Mesenchymal stem cell (in vitro differentiated cells and primary cell): Measurements from ENCODE around the gene RABGAP1L.

Source experiments
- DNase-seq: peaks from one replicate; pipeline ENCODE4 v3.0.0-alpha.2; 2013
- H2AFZ ChIP-seq: one replicate; pipeline ENCODE4 v1.6.1; 2013; ENCODE audit warnings: low read depth, mild to moderate bottlenecking, control low read depth, inconsistent platforms, low read length, moderate library complexity
- H2AK5ac ChIP-seq: 2 replicates; pipeline ENCODE4 v1.6.1; 2013; ENCODE audit warnings: low read length, moderate library complexity, mild to moderate bottlenecking, inconsistent platforms; ENCODE audit not compliant: severe bottlenecking
- H2BK120ac ChIP-seq: one replicate; pipeline ENCODE4 v1.6.1; 2013; ENCODE audit warnings: low read depth, mild to moderate bottlenecking, inconsistent platforms, low read length, moderate library complexity
- H2BK12ac ChIP-seq, 2 experiments: one replicate each; pipeline ENCODE4 v1.6.1; 2013; ENCODE audit warnings: inconsistent platforms in 2 of 2, low read length in 2 of 2, mild to moderate bottlenecking in 2 of 2, moderate library complexity in 2 of 2, control low read depth in 1 of 2
- H2BK15ac ChIP-seq: one replicate; pipeline ENCODE4 v1.6.1; 2013; ENCODE audit warnings: mild to moderate bottlenecking, low read depth, inconsistent platforms; ENCODE audit not compliant: poor library complexity, severe bottlenecking
- H2BK5ac ChIP-seq: 2 replicates; pipeline ENCODE4 v1.6.1; 2013; ENCODE audit warnings: low read depth, mild to moderate bottlenecking, low read length, control low read depth, inconsistent platforms; ENCODE audit not compliant: poor library complexity, severe bottlenecking
- H3K14ac ChIP-seq, 2 experiments: one replicate each; pipeline ENCODE4 v1.6.1; 2013; ENCODE audit warnings: inconsistent platforms in 2 of 2, low read length in 2 of 2, control low read depth in 1 of 2, mild to moderate bottlenecking in 1 of 2, moderate library complexity in 1 of 2
- H3K18ac ChIP-seq, 2 experiments: one replicate each; pipeline ENCODE4 v1.6.1; 2013; ENCODE audit warnings: inconsistent platforms in 2 of 2, low read length in 2 of 2, control low read depth in 1 of 2, low read depth in 1 of 2, mild to moderate bottlenecking in 1 of 2
- H3K23ac ChIP-seq, 2 experiments: one replicate each; pipeline ENCODE4 v1.6.1; 2013; ENCODE audit warnings: inconsistent platforms in 2 of 2, low read length in 2 of 2, mild to moderate bottlenecking in 2 of 2, moderate library complexity in 2 of 2, control low read depth in 1 of 2
- H3K27ac ChIP-seq: 2 replicates; pipeline ENCODE4 v1.5.1; 2013; ENCODE audit warnings: mild to moderate bottlenecking, moderate library complexity, low read length, control low read depth, inconsistent platforms; ENCODE audit not compliant: poor library complexity, severe bottlenecking
- H3K27me3 ChIP-seq, 2 experiments: 2 replicates each; pipeline versions ENCODE4 v1.6.1 to v1.7.0; 2013; ENCODE audit warnings: low read length in 2 of 2, mild to moderate bottlenecking in 2 of 2, moderate library complexity in 2 of 2, control low read depth in 1 of 2, inconsistent platforms in 1 of 2; ENCODE audit not compliant: control insufficient read depth in 1 of 2, insufficient read depth in 1 of 2
- H3K36me3 ChIP-seq, 2 experiments: 2 replicates each; pipeline versions ENCODE4 v1.6.1 to v1.7.0; 2013; ENCODE audit warnings: low read length in 2 of 2, control low read depth in 1 of 2, inconsistent platforms in 1 of 2, low read depth in 1 of 2, mild to moderate bottlenecking in 1 of 2; ENCODE audit not compliant: insufficient read depth in 2 of 2, control insufficient read depth in 1 of 2
- H3K4ac ChIP-seq, 2 experiments: one replicate each; pipeline ENCODE4 v1.6.1; 2013; ENCODE audit warnings: inconsistent platforms in 2 of 2, low read length in 2 of 2, mild to moderate bottlenecking in 2 of 2, moderate library complexity in 2 of 2, control low read depth in 1 of 2, low read depth in 1 of 2
- H3K4me1 ChIP-seq: 2 replicates; pipeline ENCODE4 v1.6.1; 2013; ENCODE audit warnings: low read depth, low read length, control low read depth; ENCODE audit not compliant: control insufficient read depth, insufficient read depth
- H3K4me2 ChIP-seq: 2 replicates; pipeline ENCODE4 v1.6.1; 2013; ENCODE audit warnings: low read length, mild to moderate bottlenecking, inconsistent platforms; ENCODE audit not compliant: poor library complexity, severe bottlenecking
- H3K4me3 ChIP-seq, 2 experiments: 2 replicates each; pipeline versions ENCODE4 v1.5.1 to v1.7.0; 2013; ENCODE audit warnings: low read length in 2 of 2, mild to moderate bottlenecking in 2 of 2, control low read depth in 1 of 2, low read depth in 1 of 2; ENCODE audit not compliant: insufficient read depth in 1 of 2
- H3K79me1 ChIP-seq: replicated peaks from 2 replicates; pipeline ENCODE4 v1.6.1; 2013; ENCODE audit warnings: mild to moderate bottlenecking, control low read depth, low read length, inconsistent platforms; ENCODE audit not compliant: poor library complexity, severe bottlenecking
- H3K9ac ChIP-seq: 2 replicates; pipeline ENCODE4 v1.7.0; 2013; ENCODE audit warnings: mild to moderate bottlenecking, low read length, moderate library complexity
- H3K9me3 ChIP-seq: 2 replicates; pipeline ENCODE4 v1.7.0; 2013; ENCODE audit warnings: mild to moderate bottlenecking, low read length; ENCODE audit not compliant: control insufficient read depth
- H4K8ac ChIP-seq: one replicate; pipeline ENCODE4 v1.6.1; 2013; ENCODE audit warnings: inconsistent platforms, mild to moderate bottlenecking, low read length, moderate library complexity
- H4K91ac ChIP-seq: one replicate; pipeline ENCODE4 v1.6.1; 2013; ENCODE audit warnings: mild to moderate bottlenecking, low read length, inconsistent platforms
- WGBS: methylation state at CpG from one replicate; pipeline ENCODE4 v1.1.7; 2013; ENCODE audit warnings: mixed read lengths; 5-methylcytosine and 5-hydroxymethylcytosine counted together

RABGAP1L gene

GRCh38 chr1:174358344-174358743 is 199.0 kb downstream of the RABGAP1L start:
- DNase-seq, result no peak
- no peak overlapping the region for H3K4me2 ChIP-seq
- H3K14ac ChIP-seq, result no peak overlapping the region
- no peak overlapping the region for H2BK5ac ChIP-seq
- no peak overlapping the region for H2AFZ ChIP-seq
- H3K23ac ChIP-seq, result no peak overlapping the region
- H3K79me1 ChIP-seq, result peaks cover 4% of the 10 kb centered on the region
- H2AK5ac ChIP-seq, result no peak overlapping the region
- no peaks in the 10 kb centered on the region for H3K4me1 ChIP-seq
- H3K9me3 ChIP-seq, result no peaks in the 10 kb centered on the region
- H2BK120ac ChIP-seq, result no peak overlapping the region
- H2BK15ac ChIP-seq, result no peak overlapping the region
- H3K4ac ChIP-seq, result no peak overlapping the region
- no peak overlapping the region for H3K27ac ChIP-seq
- H3K9ac ChIP-seq, result no peak overlapping the region
- no peak overlapping the region for H3K4me3 ChIP-seq
- no peaks in the 10 kb centered on the region for H3K27me3 ChIP-seq
- no peak overlapping the region for H2BK12ac ChIP-seq
- H4K91ac ChIP-seq, result no peak overlapping the region
- no peaks in the 10 kb centered on the region for H3K36me3 ChIP-seq
- no peak overlapping the region for H3K18ac ChIP-seq
- no peak overlapping the region for H4K8ac ChIP-seq
- WGBS, result 74% methylated on average over 2 of the region's 3 CpGs

DNA sequence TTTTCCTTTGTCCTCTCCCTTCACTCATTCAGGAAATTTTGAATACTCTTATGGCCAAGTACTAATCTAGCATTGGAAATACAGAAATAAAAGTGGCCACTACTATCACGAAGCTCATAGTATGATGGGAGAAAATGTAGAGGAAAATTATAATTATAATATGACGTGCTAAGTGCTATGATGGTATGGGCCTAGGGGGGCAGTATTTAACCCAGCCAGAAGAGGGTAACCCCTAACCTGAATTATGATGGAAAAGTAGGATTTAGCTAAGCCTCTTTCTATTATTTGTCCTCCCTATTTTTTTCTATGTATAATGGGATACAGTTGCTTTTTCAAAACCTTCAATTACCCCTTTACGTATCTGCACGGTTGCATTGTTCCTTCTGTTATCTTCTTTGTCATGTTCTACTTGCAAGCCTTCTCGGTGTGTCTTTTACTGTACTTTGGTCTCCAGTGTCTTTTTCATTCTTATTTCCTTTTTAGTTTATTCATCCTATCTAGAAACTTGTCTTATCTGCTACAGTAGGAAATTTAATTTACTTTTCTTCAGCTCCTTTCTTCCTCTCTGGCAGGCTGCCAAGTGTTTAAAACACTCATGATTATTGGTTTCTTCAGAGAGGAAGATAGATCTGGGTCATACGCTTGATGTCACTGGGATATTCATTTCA is 199.6 kb downstream of the RABGAP1L start:
- Histone ChIP-seq H3K4me2 (no peak overlapping the region), H3K79me1 (peaks cover 1% of the 10 kb centered on the region), H3K9ac (no peak overlapping the region), H3K23ac (no peak overlapping the region), H2BK120ac (no peak overlapping the region), H3K18ac (no peak overlapping the region), H2BK12ac (no peak overlapping the region), H3K14ac (no peak overlapping the region), H3K4me1 (no peaks in the 10 kb centered on the region), H3K9me3 (no peaks in the 10 kb centered on the region), H3K4me3 (no peak overlapping the region), H2AFZ (no peak overlapping the region), H2BK15ac (no peak overlapping the region), H3K27ac (no peak overlapping the region), H4K91ac (no peak overlapping the region), H3K36me3 (no peaks in the 10 kb centered on the region), H2BK5ac (no peak overlapping the region), H3K4ac (no peak overlapping the region), H3K27me3 (no peaks in the 10 kb centered on the region), H4K8ac (no peak overlapping the region), H2AK5ac (no peak overlapping the region)
- DNase-seq, result no peak
- 95% methylated on average over 5 of the region's 6 CpGs for WGBS

DNA sequence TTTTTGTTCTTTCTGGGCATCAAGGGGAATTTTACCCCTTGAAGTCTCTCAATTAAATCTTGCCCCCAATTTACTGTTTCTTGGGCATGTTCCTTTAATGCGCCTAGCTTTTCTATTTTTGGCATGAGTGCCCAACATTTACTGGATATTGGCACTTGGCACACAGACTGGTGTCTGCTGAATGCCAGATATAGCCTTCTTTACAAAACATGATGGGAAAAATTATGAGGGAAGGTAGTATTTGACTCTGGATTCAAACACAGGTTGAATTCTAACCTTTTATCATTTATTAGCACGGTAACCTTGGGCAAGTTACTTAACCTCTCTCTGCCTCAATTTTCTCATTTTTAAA is 200.1 kb downstream of the RABGAP1L start:
- Histone ChIP-seq H3K9ac (no peak overlapping the region), H3K4ac (no peak overlapping the region), H3K14ac (no peak overlapping the region), H3K4me2 (no peak overlapping the region), H2BK5ac (no peak overlapping the region), H3K27ac (no peak overlapping the region), H3K4me1 (no peaks in the 10 kb centered on the region), H3K27me3 (no peaks in the 10 kb centered on the region), H3K36me3 (no peaks in the 10 kb centered on the region), H2BK15ac (no peak overlapping the region), H2BK12ac (no peak overlapping the region), H3K23ac (no peak overlapping the region), H2AFZ (no peak overlapping the region), H4K8ac (no peak overlapping the region), H2BK120ac (no peak overlapping the region), H3K4me3 (no peak overlapping the region), H2AK5ac (no peak overlapping the region), H3K9me3 (no peaks in the 10 kb centered on the region), H3K18ac (no peak overlapping the region), H4K91ac (no peak overlapping the region), H3K79me1 (peaks cover 1% of the 10 kb centered on the region)
- 100% methylated on average over 1 of the region's 2 CpGs for WGBS
- no peak for DNase-seq

GRCh38 chr1:174364996-174365736 is 205.8 kb downstream of the RABGAP1L start:
- Histone ChIP-seq H3K4me3 (no peak overlapping the region), H2BK12ac (no peak overlapping the region), H2BK15ac (no peak overlapping the region), H3K9me3 (no peaks in the 10 kb centered on the region), H3K79me1 (peaks cover 5% of the 10 kb centered on the region), H3K18ac (no peak overlapping the region), H3K4me1 (no peaks in the 10 kb centered on the region), H2BK5ac (no peak overlapping the region), H3K4ac (no peak overlapping the region), H3K14ac (no peak overlapping the region), H2AFZ (no peak overlapping the region), H3K27ac (no peak overlapping the region), H4K91ac (no peak overlapping the region), H3K36me3 (no peaks in the 10 kb centered on the region), H3K9ac (no peak overlapping the region), H3K23ac (no peak overlapping the region), H4K8ac (no peak overlapping the region), H3K4me2 (no peak overlapping the region), H2AK5ac (no peak overlapping the region), H2BK120ac (no peak overlapping the region), H3K27me3 (no peaks in the 10 kb centered on the region)
- DNase-seq, result no peak
- WGBS, result 90% methylated on average over 8 of the region's 8 CpGs
